GM21526 (cell line): ENCODE results near the gene IHH.

ENCODE experiments used
- ATAC-seq: cut with Tn5 transposase; IDR thresholded peaks from one replicate; pipeline ENCODE4 v1.9.1; 2021; ENCODE audit warnings: moderate library complexity; ENCODE audit not compliant: unreplicated experiment, low FRiP score

Gene IHH

DNA sequence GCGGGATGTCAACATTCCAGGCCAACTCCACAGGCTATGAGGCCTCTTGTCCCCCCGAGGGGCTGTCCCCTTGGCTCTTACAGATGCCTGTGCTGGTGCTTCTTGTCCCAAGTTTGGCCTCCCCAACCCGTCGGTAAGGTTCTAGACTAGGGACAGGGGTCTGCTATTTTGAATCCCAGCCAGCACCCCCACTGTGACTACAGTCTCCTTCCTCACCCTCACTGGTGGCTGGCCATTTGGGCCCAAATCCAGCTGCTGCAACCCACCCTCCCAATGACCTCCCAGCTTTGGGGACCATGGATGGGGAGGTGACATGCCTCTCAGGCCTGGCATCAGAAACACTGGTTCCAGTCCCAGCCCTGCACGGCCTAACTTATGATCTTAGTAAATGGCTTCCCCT is 38.1 kb downstream of the IHH start:
- ATAC-seq = no peak

GRCh38 chr2:219022041-219022440 is 38.7 kb downstream of the IHH start:
- no peak for ATAC-seq

GRCh38 chr2:219021591-219021990 is 39.1 kb downstream of the IHH start:
- no peak for ATAC-seq

DNA sequence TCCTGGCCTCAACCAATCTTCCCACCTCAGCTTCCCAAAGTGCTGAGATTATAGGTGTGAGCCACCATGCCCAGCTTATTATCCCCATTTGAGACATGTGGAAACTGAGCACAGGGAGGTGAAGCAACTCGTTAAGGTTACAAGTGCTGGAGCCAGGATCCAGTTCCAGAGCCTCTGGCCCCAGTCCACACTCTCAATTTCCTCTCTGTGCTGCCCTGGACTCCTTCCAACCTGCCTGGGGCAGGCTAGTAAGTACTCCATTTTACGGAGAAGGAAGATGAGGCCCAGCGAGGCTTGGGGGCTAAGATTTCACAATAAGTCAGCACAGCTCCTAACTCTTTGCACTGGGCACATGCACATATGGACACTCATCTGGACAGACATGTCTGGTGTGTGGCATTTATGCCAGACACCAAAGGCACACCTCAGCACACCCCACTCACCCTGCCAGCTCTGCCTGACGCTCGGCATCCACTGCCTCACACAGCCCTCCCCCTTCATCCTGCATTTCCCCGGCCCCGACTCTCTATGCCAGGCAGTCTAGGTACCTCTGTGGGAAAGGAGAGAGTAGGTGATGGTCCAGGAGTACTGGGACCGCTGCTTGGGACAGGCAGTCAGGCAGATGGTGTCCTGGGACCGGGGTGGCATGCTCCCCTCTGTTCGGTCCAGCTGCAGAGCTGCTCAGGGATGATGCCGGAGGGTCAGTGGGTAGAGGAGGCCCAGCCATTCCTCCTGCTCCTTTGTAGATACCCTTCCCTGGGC is 39.9 kb downstream of the IHH start:
- no peak for ATAC-seq

DNA sequence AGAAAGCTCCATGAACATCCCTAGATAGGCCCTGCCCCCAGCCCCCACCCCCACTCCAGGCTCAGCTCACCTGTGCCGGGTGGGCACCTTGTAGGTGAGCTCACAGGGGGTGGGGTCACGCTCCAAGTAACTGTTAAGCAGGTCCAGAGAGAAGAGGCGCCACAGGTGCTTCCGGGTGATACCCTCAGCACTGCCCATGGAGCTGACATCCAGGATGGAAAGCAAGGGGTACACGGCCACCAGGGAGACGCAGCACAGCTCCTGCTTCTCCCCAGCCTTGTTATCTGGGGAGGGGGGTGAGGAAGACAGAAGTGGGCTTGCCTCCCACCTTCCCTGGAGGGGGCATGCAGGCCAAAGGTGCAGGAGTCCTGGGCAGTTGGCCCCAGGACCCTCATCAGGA is 41.3 kb downstream of the IHH start:
- ATAC-seq = no peak

GRCh38 chr2:219018726-219019125 is 42.0 kb downstream of the IHH start:
- ATAC-seq = no peak

- ATAC-seq = no peak
Measured at GRCh38 chr2:219018286-219018685, 42.4 kb downstream of the IHH start.

DNA sequence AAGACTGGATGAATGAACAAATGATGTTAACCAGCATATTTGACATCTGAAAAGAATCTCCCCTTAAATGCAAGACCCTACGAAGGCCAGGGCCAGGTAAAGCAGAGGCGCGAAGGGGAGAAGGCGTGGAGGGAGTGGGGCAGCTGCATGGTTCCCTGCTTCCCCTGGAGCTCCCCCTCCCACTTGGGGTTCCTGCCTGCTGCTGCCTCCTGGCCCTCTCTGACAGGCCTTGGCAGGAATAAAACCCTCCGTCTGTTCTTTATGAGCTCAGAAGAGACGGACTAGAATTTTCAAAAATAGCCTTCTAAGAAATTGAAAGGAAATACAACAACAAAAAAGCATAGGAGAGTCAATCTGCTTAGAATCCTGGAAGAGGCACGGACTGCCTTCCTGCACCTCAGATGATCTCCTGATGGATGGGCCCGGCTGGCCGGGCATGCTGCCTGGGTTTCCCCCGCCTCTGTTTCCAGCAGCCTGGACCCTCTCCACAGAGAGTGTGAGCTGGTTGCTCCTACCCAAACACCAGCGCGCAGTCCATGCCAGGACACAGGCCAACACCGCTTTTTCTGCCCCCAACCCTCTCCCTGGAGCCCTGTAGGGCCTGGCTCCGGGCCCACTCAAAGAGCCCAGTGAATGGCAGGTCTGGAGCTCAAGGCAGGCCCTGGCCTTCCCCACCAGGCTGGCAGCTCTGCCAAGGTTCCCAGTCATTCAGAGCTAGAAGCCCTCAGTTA is 43.4 kb downstream of the IHH start:
- no peak for ATAC-seq

DNA sequence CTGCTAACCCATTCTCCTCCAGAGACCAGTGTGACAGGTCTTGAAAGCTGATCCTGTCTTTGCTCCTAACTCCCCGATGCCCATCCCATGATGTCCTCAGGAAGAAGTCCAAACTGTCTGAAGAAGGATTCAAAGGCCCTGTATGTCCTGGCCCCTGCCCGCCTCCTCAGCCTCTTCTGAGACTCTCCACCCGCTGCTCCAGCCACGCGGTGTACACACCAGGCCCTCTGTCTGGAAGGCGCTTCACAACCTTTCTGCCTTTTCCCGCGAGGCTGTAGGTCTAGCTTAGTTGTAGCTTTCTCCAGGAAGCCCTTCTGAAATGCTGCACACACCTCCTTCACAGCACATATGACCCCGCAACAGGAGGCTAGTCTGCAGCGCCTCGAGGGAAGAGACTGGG is 44.0 kb downstream of the IHH start:
- no peak for ATAC-seq

- no peak for ATAC-seq
Measured at GRCh38 chr2:219010873-219011272, 49.8 kb downstream of the IHH start.

GRCh38 chr2:219010162-219010756 is 50.5 kb downstream of the IHH start:
- ATAC-seq = no peak

GRCh38 chr2:219009294-219009693 is 51.4 kb downstream of the IHH start:
- no peak for ATAC-seq
